ENCODE data around the gene BMPR1A.
"Not testable (repeated sequence)": the region's sequence is repeated elsewhere in the genome, so short reads cannot be mapped to it uniquely, and the experiment has no call there.

BMPR1A gene

DNA sequence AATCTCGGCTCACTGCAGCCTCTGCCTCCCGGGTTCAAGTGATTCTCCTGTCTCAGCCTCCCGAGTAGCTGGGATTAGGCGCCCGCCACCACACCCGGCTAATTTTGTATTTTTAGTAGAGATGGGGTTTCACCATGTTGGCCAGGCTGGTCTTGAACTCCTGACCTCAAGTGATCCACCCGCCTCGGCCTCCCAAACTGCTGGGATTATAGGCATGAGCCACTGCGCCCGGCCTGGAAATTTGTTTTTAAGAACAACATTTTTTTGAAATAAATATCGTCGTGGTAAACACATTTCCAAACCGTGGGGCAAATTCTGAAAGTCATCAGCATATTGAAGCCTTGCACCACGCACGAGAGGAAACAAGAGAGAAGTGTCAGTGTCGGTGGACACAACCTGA lies 183.7 kb downstream of the BMPR1A start:
- not testable (repeated sequence) for DNase-seq (ENCODE audit: low read depth in 2 of 2)

DNA sequence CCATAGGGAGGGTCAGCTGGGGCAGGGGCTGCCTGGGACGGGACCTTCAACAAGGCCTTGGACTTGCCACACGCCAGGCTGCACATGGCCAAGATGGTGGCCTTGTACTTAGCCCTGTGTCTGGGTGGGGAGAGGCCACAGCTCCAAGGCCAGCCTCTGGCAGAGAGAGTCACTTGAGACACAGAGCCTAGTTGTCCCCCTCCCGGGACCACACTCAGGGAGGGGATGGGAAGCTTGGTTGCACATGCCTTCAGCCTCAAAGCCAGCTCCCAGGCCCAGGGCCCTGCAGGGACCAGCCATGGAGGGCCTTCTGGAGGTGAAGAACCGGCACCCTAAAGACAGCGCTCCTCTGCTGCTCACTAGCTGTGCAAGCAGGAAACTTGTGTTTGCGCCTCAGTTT lies 184.3 kb downstream of the BMPR1A start:
- DNase-seq (ENCODE audit: low read depth in 2 of 2), result no peak

DNA sequence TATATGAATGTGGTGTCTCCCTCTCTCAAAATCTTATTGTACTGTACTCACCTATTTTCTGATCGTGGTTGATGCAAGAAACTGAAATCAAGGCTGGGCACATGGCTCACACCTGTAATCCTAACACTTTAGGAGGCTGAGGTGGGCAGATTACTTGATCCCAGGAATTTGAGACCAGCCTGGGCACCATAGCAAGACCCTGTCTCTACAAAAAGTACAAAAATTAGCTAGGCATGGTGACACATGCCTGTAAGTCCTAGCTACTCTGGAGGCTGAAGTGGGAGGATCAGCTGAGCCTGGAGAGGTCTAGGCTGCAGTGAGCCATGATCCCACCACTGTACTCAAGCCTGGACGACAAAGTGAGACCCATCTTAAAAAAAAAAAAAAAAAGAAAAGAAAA lies 185.0 kb downstream of the BMPR1A start:
- DNase-seq (ENCODE audit: low read depth in 2 of 2), result no peak

DNA sequence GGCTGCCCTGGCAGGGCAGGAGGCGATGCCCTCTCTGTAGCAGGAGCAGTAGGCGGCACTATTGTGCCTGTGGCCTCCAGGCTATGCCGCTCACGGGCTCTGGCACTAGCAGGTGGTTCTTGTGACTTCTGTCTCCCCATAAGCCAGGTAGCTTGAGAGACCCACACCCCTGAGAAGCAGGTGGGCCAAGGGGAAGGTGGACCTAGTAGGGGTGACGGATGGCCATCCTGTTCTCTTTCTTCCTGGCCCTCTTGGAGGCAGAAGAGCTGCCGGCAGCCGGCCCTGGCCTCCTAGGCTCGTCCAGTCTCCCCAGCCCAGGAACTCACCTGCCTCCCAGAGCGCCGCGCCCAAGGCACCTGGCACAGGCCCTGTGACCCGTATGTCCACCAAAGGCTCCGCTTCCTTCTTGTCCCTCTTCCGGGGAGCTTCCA lies 185.6 kb downstream of the BMPR1A start:
- no peak for DNase-seq (ENCODE audit: low read depth in 2 of 2)

DNA sequence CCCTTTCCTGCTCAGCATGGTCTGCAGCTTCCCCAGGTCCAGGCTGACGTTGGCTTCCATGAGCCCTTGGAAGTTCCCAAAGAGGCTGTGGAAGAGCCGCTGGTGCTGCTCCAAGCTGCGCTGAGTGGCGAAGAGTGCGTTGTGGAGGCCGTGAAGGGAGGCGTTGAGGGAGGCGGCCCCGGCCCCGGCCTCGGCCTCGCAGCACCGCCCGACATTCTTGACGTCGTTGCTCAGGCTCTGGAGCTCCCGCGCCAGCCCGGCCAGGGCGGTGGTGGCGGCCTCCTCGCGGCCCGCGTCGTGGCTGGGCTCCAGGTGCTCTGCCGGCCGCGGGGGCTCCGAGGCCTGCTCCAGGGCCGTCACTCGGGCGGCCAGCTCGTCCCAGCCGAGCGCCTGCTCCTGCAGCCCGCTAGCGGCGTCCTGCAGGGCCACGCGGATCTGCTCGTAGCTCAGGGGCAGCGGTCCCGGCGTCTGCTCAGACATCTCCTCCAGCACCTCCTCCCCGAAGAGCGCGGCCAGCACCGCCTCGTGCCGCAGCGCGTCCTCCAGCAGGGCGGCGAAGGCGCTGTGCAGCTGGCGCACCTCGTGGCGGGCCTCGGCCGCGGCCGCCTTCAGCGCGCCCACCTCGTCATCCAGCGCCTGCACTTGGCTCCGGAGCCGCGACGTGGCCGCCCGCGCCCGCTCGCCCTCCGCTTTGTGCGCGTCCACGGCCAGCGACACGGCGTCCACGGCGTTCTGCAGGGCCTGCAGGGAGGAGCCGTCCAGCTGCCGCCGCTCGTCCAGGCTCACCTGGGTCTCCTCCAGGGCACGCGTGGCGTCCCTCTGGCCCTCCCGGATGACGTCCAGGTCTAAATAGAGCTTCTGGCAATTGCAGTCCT lies 186.3 kb downstream of the BMPR1A start:
- no peak for DNase-seq (ENCODE audit: low read depth in 2 of 2)

DNA sequence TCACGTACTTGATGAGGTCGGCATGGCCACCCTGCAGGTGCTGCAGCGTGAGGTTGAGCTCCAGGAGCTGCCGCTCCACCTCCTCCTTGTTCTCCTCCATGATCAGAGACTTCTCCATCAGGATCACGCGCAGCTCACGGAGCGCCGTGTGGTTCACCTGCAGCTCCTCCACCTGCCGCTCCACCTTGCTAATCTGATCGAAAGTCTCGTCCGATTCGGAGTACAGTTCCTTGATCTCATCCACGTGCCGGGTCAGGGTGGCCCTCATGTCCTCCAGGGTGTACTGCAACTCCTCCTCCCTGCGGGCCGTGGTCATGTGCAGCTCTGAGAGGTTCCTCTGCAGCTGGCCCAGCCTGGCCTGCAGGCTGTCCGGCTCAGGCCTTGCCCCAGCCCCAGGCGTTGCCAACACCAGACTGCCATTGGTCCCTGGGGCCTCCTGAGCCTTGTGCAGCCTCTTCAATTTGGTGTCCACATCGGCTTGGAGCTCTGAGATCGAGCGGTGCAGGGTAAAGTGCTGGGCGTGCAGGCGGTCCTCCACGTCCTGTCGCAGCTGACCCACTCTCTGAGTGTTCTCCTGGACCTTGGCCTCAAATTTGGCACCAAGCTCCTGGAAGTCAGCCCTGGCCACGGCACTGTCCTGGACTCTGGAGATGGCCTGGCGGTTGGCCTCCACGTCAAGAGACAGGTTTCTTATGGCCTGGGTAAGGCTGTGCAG lies 187.1 kb downstream of the BMPR1A start:
- no peak for DNase-seq (ENCODE audit: low read depth in 2 of 2)

DNA sequence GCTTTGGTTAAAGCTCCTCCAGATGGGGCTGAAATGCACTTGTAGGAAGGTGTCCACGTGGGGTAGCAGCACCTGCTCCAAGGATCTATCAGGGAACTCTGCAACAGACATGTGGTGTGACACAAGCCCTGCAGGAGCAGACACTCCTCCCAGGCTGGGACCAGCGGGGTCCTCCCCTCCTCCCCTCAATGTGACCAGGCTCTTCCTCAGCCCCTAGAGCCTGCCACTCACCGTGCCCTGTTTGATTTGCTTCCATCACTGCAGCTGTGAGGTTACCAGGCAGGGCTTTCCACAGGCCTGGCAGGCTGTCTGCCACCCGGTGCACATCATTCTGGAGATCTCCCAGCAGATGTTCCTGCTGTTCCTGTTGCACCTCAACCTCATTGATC lies 187.6 kb downstream of the BMPR1A start:
- no peak for DNase-seq (ENCODE audit: low read depth in 2 of 2)

DNA sequence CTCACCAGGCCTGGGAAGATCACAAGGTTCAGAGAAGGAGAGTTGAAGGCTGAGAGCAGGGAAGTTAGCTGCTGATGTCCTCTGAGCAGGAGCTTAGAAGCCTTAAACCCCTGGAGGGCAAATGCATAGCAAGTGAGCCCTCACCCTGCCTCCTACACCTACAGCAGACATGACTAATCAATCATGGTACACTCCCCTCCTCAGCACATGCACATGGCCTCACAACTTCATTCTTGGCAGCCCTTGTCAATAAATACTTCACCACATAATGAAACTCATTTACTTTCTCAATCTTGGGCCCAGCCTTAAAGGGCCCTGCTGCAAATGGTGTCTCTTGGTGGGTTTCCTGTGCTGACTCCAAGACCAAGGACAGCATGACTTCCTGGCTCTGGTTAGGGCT lies 188.1 kb downstream of the BMPR1A start:
- DNase-seq (ENCODE audit: low read depth in 2 of 2), result no peak

DNA sequence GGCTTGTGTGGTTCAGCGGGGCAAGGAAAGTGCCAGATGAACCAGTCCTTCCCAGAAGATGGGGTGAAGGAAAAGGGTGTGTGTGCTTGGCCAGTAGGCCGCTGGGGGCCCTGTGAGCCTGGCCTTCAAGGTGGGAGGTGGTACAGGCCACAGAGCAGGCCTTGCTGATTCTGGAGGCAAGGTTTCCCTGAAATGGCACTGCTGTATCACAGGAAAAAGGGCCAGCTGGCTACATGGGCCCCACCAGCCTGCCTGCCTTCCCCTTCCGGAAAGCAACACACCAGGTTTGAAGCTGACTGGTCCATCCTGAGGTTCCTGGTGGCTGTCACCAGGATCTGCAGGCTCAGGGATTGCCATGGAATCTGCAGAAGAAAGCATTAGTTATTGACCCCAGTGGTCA lies 188.5 kb downstream of the BMPR1A start:
- no peak for DNase-seq (ENCODE audit: low read depth in 2 of 2)

DNA sequence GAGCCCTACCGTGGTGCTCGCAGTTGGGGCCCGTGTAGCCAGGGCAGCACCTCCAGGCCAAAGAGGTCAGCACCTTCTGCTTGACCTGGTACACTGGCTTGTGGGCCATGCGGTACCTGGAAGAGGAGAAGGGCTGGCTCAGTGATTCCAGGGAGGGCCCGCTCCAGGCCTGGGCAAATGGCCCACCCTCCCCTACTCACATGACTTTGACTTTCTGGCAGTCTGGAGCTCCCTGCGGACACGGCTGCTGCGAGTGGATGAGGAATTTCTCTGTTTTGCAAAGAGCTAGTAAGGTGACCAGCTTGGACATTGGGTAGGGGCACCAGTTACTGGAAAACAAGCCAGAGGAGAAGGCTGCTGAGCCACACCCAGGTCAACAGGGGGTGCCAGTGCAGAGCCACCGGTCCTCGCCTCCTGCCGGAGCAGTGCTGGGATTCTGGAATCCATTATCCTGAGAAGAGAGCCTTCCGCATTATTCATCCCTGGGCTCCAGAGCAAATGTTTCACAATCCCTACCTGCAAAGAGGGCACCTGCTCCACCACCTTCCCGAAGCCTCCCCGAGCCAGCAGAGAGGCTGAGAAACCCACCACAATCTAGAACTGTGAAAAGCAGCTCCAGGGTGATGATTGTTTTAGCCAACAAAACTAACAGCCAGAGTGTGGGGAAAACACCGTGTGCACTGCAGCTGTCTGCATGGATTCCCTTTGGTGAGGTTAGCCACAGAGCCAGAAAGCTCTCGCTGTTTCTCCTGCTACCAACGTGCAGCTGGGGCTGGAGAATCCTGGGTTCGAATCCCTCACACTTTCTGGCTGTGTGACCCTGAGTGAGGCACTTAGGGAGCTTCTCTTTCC lies 189.2 kb downstream of the BMPR1A start:
- no peak for DNase-seq (ENCODE audit: low read depth in 2 of 2)

DNA sequence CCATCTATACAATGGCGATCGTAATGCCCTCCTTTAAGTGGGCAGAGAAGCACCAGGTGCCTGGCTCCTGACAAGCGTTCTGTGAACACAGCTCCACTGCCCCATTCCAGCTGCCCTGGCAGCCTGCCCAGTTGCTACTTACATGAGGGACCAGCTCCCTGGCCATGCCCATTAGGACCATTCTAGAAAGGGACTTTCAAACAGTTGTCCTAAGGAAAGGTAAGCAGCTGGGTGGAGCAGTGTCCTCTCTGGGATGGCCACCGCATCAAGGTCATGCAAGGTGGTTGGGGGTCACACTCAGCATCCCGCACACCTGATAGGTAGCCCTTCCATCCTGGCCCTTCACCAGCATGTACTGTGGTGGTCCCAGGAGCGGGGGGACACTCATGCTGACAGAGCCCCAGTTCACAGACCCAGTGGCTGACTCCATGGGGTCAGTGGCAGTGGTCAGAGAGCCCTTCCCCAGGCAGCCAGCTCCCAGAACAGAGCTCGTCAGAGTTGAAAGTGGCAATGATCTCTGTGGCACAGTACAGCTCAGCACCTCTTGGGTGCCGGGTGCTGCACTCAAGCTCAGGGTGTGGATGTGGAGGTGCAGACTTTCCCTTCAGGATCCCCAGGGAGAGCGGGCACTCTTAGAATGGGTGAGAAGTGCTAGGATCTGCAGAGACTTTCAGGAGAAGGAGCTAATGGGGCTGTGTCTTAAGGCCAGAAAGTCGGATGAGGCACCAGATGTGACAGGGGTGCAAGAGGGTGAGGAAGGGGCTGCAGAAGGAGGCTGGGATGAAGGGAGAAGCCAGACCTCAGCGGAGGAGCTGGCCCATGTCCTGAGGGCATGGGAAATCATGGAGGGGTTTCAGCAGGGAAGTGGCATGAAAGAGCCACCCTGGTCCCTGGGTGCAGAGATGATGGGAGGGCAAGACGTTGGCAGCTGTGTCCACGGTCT lies 190.1 kb downstream of the BMPR1A start:
- DNase-seq (ENCODE audit: low read depth in 2 of 2), result no peak

DNA sequence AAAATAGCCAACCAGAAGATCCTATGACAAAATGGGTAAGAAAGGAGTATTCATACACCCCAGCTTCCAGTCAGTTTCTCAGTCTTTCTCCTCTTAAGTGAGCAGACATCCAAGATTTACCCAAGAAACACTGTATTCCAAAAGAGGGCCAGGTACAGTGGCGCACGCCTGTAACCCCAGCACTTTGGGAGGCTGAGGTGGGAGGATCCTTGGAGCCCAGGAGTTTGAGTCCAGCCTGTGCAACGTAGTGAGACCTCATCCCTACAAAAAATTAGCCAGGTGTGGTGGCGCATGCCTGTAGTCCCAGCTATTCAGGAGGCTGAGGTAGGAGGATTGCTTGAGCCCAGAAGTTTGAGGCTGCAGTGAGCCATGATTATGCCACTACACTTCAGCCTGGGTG lies 191.4 kb downstream of the BMPR1A start:
- not testable (repeated sequence) for DNase-seq (ENCODE audit: low read depth in 2 of 2)

DNA sequence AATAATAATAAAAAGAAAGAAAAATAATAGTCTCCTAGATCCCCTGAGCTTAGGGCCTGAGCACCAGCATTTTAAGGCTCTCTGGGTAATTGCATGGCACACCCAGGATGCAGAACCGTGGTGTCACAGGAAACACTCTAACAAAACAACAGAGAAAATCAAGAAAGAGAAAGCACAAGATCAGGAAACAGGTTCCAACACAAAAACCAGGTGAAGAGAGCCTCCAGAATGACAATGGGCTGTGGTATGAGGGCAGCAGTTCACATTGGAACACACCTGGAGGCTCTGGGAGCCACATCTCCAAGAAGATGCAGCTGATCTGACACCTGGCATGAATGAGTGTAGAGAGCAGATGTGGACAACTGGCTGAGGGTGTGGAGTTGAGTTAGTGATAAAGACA lies 193.9 kb downstream of the BMPR1A start:
- no peak for DNase-seq (ENCODE audit: low read depth in 2 of 2)

DNA sequence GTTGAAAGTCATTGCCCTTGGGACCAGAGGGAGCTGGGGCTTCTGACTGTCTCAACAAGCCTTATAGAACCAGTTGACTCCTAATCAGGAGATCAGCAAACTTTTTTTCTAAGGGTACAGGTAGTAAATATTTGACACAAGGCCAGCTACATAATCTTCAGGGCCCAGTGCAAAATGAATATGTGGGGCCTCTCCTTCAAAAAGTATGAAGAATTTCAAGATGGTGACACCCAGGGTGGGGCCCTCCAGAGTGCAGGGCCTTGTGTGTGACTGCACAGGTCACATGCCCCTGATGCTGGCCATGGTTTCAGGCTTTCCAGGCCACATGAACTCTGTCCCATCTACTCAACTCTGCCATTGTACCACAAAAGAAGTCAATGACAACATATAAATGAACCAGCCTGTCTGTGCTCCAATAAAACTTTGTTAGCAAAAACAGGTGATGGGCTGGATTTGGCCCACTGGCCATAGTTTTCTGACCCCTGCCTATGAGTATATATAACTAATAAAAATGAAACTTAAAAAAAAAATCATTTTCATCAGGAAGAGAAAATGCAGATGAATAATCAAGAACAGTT lies 194.9 kb downstream of the BMPR1A start:
- DNase-seq (ENCODE audit: low read depth in 2 of 2), result no peak

DNA sequence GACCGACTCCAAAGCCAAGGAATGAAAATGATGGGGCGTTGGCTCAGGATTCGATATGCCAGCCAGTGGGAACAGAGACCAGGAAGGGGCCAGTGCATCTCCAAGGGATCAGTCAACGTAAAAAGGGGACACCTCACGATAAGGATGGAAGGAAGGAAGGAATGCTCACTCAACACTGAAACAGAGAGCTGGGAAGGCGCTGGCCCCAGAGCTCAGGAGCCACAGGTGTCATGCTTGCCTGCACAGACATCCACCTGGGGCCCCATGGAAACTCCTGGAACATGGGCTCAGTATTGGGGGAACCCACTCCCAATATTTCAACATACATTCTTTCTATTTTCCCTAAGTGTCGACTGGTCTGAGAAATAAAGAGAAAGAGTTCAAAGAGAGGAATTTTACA lies 195.7 kb downstream of the BMPR1A start:
- no peak for DNase-seq (ENCODE audit: low read depth in 2 of 2)

DNA sequence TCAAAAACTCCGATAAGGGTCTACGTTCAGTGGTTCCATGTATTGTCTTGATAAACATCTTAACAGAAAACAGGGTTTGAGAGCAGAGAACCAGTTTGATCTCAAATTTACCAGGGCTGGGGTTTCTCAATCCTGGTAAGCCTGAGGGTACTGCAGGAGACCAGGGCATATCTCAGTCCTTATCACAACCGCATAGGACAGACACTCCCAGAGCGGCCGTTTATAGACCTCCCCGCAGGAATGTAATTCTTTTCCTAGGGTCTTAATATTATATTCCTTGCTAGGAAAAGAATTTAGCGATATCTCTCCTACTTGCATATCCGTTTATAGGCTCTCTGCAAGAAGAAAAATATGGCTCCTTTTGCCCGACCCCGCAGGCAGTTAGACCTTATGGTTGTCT lies 196.3 kb downstream of the BMPR1A start:
- not testable (repeated sequence) for DNase-seq (ENCODE audit: low read depth in 2 of 2)

DNA sequence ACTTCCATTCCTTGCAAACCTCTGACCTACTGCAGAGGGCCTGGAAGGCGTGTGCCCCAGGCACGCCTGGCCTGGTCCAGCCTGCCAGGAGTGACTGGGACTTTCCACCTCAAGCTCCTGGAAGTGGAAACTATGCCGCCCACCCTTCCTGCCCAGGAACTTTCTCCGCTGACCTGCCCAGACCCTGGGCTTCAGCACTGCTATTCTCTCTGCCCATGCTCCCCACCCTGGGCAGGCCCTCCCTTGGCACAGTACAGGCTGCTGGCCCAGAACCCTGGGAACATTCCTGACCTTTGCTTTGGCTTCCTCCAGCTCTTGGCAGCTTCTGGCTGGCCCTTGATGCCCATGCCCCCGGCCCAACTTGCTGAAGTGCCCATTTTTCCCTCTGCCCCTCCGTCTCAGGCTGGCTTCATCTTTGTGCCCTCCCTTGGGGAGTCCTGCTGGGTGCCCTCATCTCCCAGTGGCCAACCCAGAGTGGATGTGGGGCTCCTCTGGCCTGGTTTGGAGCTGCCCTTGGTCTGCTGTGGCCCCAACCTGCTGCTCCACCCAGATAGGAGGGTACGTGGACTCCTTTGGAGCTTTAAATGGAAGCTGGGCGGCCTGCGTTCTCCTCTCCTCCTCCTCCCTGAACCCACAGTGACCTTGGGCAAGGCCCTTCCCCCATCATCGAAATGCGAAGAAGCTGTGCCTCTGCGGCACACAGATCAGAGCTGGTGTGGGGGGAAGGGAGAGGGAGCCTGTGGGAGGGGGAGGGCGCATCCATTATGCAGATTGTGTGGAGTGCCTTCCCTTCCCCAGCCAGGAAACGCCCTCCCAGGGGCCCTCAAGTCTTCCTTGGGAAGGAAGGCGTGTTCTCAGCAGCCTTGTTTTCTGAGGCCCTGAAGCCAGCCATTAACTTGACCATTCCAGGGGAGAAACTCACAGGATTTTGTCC lies 197.6 kb downstream of the BMPR1A start:
- DNase-seq (ENCODE audit: low read depth in 2 of 2), result no peak

DNA sequence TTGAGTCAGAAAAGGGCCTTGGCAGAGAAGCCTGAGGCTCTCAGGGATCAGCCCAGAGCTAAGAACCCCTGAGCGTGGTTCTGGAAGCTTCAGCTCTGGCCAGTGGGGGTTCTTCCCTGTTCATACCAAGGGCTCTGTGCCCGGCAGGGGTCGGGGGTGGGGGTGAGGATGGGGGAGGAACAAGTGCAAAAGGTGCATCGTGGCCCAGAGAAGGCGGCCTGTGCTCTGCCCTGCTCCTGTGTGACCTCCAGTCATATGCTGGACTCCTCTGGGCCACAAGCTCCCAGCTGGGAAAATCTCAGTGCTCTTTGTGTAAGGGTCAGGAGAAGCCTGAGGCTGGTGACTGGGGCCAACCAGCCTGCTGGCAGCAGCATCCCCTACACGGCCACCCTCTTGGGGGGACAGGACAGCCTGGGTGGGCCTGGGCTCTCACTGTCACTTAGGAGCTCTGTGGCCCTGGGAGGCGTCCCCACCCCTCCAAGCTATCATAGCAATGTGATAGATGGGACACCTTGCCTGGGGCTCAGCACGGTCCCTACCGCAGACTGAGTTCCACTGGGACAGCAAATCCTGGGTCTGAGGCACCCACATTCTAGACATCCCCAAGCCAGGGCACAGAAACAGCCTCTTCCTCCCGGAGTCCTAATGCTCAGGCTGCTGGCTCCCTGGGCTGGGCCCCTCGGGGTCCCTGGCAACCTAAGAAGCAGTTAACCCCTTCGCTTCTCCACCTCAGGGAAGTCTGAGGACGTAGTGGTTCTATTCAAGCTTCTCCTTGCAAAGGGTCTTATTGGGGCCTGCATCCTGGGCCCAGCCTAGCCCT lies 198.5 kb downstream of the BMPR1A start:
- no peak for DNase-seq (ENCODE audit: low read depth in 2 of 2)
